B cell (primary cell): Measurements from ENCODE around the gene PARD6G. TPM values are rescaled to one million over a fixed set of nuclear protein-coding genes. Genes with fewer than 3 reads are reported as not detected.

ENCODE experiments used
- ATAC-seq: fragments of 200-7000 bp; cut with Tn5 transposase; one replicate; pipeline ENCODE4 v1.10.0; 2021; ENCODE audit warnings: low read depth, mild to moderate bottlenecking, moderate number of reproducible peaks, moderate library complexity
- CTCF ChIA-PET: fragments of 350-600 bp; sonication (Branson Sonifier 250); formaldehyde crosslinking; loops from one replicate; lab custom pipeline; 2021; ENCODE audit warnings: antibody characterized with exemption, inconsistent platforms; lab: Charles Lee
- POLR2A ChIA-PET: fragments of 350-600 bp; sonication (Branson Sonifier 250); formaldehyde crosslinking; loops from one replicate; lab custom pipeline; 2021; ENCODE audit warnings: antibody characterized with exemption; lab: Charles Lee
- DNase-seq: peaks from one replicate; pipeline ENCODE4 v3.0.0; 2013
- H2AFZ ChIP-seq: 2 replicates; pipeline ENCODE4 v1.6.1; 2012; ENCODE audit warnings: mild to moderate bottlenecking, low read depth, low read length; ENCODE audit not compliant: insufficient read depth, poor library complexity, severe bottlenecking
- H3K27ac ChIP-seq, 2 donors: 1 replicate in 1 of 2; 2 replicates in 1 of 2; pipeline ENCODE4 v1.5.1; 2012 to 2013; ENCODE audit warnings: low read length in 2 of 2, mild to moderate bottlenecking in 2 of 2, moderate library complexity in 1 of 2
- H3K27me3 ChIP-seq, 4 experiments: fragments of 200-600 bp in 1 of 4; sonication (generic) in 1 of 4; replicated peaks in 1 of 4; 1 replicate in 2 of 4; 2 replicates in 2 of 4; pipeline versions ENCODE4 v1.6.1 to v1.7.0; 2013 to 2016; ENCODE audit warnings: low read length in 3 of 4, mild to moderate bottlenecking in 2 of 4, mixed read lengths in 1 of 4, moderate library complexity in 1 of 4; ENCODE audit not compliant: insufficient read depth in 4 of 4, control insufficient read depth in 3 of 4; ENCODE audit errors: control extremely low read depth in 1 of 4
- H3K36me3 ChIP-seq, 2 experiments: replicated peaks in 1 of 2; 1 replicate in 1 of 2; 2 replicates in 1 of 2; pipeline versions ENCODE4 v1.6.1 to v1.7.1; 2013; ENCODE audit warnings: low read length in 1 of 2; ENCODE audit not compliant: insufficient read depth in 2 of 2, control insufficient read depth in 1 of 2; ENCODE audit errors: control extremely low read depth in 1 of 2, extremely low read depth in 1 of 2
- H3K4me1 ChIP-seq, 2 donors: fragments of 200-600 bp in 1 of 2; sonication (generic) in 1 of 2; 1 replicate in 1 of 2; 2 replicates in 1 of 2; pipeline versions ENCODE4 v1.5.1 to v1.6.1; 2013 to 2017; ENCODE audit warnings: low read length in 2 of 2; ENCODE audit not compliant: control insufficient read depth in 2 of 2, insufficient read depth in 2 of 2
- H3K4me2 ChIP-seq: replicated peaks from 2 replicates; pipeline ENCODE3; 2012; ENCODE audit warnings: mild to moderate bottlenecking, low read depth, low read length; ENCODE audit not compliant: poor library complexity, severe bottlenecking
- H3K4me3 ChIP-seq, 5 experiments: fragments of 200-600 bp in 1 of 5; sonication (generic) in 1 of 5; 1 replicate in 3 of 5; 2 replicates in 2 of 5; pipeline versions ENCODE4 v1.5.1 to v1.7.0; 2011 to 2016; ENCODE audit warnings: low read length in 4 of 5, mild to moderate bottlenecking in 4 of 5, low read depth in 2 of 5, control low read depth in 1 of 5, moderate library complexity in 1 of 5; ENCODE audit not compliant: insufficient read depth in 1 of 5; ENCODE audit errors: control extremely low read depth in 1 of 5, extremely low read depth in 1 of 5
- H3K79me2 ChIP-seq: fragments of 200-600 bp; sonication (generic); one replicate; pipeline ENCODE4 v1.6.0; 2016; ENCODE audit warnings: low read length; ENCODE audit not compliant: control insufficient read depth, insufficient read depth
- H3K9ac ChIP-seq: fragments of 200-600 bp; sonication (generic); 2 replicates; pipeline ENCODE4 v1.6.1; 2017; ENCODE audit warnings: mild to moderate bottlenecking, low read length, moderate library complexity
- H3K9me3 ChIP-seq, 3 donors: one replicate each; pipeline versions ENCODE4 v1.6.1 to v1.7.1; 2013; ENCODE audit warnings: low read length in 2 of 3; ENCODE audit not compliant: control insufficient read depth in 2 of 3, insufficient read depth in 1 of 3; ENCODE audit errors: control extremely low read depth in 1 of 3
- H4K20me1 ChIP-seq: 2 replicates; pipeline ENCODE4 v1.6.0; 2012; ENCODE audit warnings: mild to moderate bottlenecking, low read length; ENCODE audit not compliant: insufficient read depth, control insufficient read depth, poor library complexity, severe bottlenecking
- H3K27ac Mint-ChIP-seq: one replicate; pipeline ENCODE4 v1.8.0; 2021; ENCODE audit warnings: mixed read lengths
- H3K27me3 Mint-ChIP-seq: one replicate; pipeline ENCODE4 v1.8.0; 2021; ENCODE audit warnings: mixed read lengths
- H3K4me1 Mint-ChIP-seq: one replicate; pipeline ENCODE4 v1.8.0; 2021; ENCODE audit warnings: mixed read lengths
- H3K4me3 Mint-ChIP-seq: one replicate; pipeline ENCODE4 v1.8.0; 2021; ENCODE audit warnings: mixed read lengths
- H3K9me3 Mint-ChIP-seq: one replicate; pipeline ENCODE4 v1.8.0; 2022; ENCODE audit warnings: mixed read lengths; ENCODE audit not compliant: insufficient read depth
- EZH2 ChIP-seq: IDR thresholded peaks from 2 replicates; pipeline ENCODE4 v1.6.1; 2012; ENCODE audit warnings: borderline replicate concordance, low read depth, mild to moderate bottlenecking, moderate library complexity, low read length; ENCODE audit not compliant: insufficient read depth, poor library complexity, severe bottlenecking
- WGBS: methylation state at CpG from one replicate; pipeline ENCODE4 v1.1.5; 2013; ENCODE audit warnings: missing lambda C conversion rate; ENCODE audit not compliant: insufficient coverage; 5-methylcytosine and 5-hydroxymethylcytosine counted together
- intact Hi-C: fragments of 100-400 bp; cut with micrococcal nuclease; formaldehyde crosslinking; loops from one replicate; pipeline ENCODE4 v1.10.0; 2022
- polyA plus RNA-seq: library from polyadenylated mRNA; depleted of rRNA; stranded (reverse); fragments of >200 nt; gene quantifications from 2 replicates; pipeline ENCODE4 v1.2.3, GENCODE V29; 2012
- total RNA-seq, 2 donors: library from RNA; stranded (reverse); fragments of 120-200 nt in 1 of 2; gene quantifications; 1 replicate in 1 of 2; 2 replicates in 1 of 2; pipeline versions ENCODE4 v1.2.3 to v1.2.4, GENCODE V29; 2013 to 2022
- TF ChIP-seq, protein P1 (sequence below): fragments of 200-600 bp; IDR thresholded peaks from one replicate; pipeline ENCODE4 v1.8.0; 2022; ENCODE audit warnings: antibody characterized with exemption, mild to moderate bottlenecking

PARD6G gene
- total and polyA plus RNA-seq, 2 donors (not counting 1 experiment from before 2014, with no cell fraction given) = not detected

DNA sequence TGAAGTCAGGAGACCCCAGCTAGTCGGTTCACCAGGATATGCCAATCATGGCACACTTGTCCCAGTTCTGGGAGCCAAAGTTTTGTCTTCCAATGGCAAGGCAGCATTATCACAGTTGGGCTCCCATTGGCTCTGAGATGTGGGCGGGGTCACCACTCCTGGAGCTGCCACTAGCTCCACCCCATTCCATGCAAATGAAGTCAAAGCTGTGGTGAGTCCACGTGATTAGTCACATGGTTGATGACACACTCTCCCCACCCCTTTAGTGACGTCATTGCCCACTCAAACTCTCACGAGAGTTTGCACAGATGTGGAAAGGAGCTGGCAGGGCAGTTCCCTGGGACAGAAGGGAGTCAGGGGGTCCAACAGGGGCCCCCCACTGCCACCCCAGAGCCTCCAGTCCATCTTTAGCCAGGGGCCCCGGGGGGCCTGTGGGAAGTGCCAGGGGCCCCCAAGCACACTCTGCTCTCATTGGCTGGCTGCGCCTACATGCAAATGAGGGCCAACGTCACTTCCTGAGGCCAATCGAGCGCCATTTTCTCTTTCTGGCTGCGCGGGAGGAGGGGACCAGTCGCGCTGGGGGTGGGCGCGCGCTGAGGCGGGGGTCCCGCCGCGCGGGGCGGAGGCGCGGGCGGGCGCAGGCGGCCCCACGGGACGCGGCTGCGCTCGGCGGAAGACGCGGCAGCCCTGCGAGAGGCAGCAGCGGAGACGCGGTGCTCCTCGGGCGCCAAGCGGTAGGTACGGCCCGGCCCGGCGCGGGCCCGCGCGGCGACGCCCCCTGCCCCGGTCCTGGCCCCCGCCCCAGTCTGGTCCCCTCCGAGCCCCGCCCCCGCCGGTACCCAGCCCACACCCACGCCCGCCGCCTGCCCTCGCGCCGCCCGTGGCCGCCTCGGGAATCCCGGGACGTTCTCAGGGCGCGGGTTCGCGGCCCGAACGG, 138.3 kb downstream of the PARD6G start, which contains the start of gene ADNP2:
Gene ADNP2 (plus strand): TSS at position 524 of the 937 bp plus-strand sequence. CDS start 8,281 bp downstream, outside the sequence.
- Mint-ChIP-seq H3K27ac (peak within 1 kb of the TSS; percentile 90), H3K27me3 (no peaks in the 10 kb centered on the region), H3K9me3 (peaks cover 2% of the 10 kb centered on the region), H3K4me1 (peaks cover 48% of the 10 kb centered on the region), H3K4me3 (peak within 1 kb of the TSS; percentile 84)
- Histone ChIP-seq H3K27me3 (no peaks in the 10 kb centered on the region), H3K27ac (peak within 1 kb of the TSS; percentile 84 to 85), H3K4me1 (peaks cover 28 to 41% of the 10 kb centered on the region in 2 donors), H3K4me2 (peak within 1 kb of the TSS; percentile 93), H3K36me3 (no peaks in the 10 kb centered on the region), H3K9me3 (peaks cover 0 to 12% (median 6%) of the 10 kb centered on the region in 3 donors), H3K79me2 (peaks cover 14% of the 10 kb centered on the region), H3K4me3 (peak within 1 kb of the TSS; percentile 27 to 78 (median 62)), H2AFZ (peak within 1 kb of the TSS; percentile 66), H4K20me1 (peaks cover 23% of the 10 kb centered on the region), H3K9ac (peak within 1 kb of the TSS; percentile 74)
- TF ChIP-seq, protein P1, sequence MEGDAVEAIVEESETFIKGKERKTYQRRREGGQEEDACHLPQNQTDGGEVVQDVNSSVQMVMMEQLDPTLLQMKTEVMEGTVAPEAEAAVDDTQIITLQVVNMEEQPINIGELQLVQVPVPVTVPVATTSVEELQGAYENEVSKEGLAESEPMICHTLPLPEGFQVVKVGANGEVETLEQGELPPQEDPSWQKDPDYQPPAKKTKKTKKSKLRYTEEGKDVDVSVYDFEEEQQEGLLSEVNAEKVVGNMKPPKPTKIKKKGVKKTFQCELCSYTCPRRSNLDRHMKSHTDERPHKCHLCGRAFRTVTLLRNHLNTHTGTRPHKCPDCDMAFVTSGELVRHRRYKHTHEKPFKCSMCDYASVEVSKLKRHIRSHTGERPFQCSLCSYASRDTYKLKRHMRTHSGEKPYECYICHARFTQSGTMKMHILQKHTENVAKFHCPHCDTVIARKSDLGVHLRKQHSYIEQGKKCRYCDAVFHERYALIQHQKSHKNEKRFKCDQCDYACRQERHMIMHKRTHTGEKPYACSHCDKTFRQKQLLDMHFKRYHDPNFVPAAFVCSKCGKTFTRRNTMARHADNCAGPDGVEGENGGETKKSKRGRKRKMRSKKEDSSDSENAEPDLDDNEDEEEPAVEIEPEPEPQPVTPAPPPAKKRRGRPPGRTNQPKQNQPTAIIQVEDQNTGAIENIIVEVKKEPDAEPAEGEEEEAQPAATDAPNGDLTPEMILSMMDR = no peak
- no peak for TF ChIP-seq EZH2
- DNase-seq (peak; percentile 95), ATAC-seq (peak; percentile 66)
- intact Hi-C loops = loop anchor here (1.0 kb wide), 3 partner anchors 38 to 121 kb away; partner anchors contain the start of gene TXNL4A
- POLR2A ChIA-PET = interaction anchor here (1.9 kb wide), 1 partner anchor 75 kb away, joined by 10 read pairs; the partner anchor contains the start of gene RBFA
- 3% methylated on average over 73 of the region's 76 CpGs for WGBS
- CTCF ChIA-PET = no interaction called here
